Measurements from ENCODE around the gene LRRK1.

LRRK1 gene

DNA sequence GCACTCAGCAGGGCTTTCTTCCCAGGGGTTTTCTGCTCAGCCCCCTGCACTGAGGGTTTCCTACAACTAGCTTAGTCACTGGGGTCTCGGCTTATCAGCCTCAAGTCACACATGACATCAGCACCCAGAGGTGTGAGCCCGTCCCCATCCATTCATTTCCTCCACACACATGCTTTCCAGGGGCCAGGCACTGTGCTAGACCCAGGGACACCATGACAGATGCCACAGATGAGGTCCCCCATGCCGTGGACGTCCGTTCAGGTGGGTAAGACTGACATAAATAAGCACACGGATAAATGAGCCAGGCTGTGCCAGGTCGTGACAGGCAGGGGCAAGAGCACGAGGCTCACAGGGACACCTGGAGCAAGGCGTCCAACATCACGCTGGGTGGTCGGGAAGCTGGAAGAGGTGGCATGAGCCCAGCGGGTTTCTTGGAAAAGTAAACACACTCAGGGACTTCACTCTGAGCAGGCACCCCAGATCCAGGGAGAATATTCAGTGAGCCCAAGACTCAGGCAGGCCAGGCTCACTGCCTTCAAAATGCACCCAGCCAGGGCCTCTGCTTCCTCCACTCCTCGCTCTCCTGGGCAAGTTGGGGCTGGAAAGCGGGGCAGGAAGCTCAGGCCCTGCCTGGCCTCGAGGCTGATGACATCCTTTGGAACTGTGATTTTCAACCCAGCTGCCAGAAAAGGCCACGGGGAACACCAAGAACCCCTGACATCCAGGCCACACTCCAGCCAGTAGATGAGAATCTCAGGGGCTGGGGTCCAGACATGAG is 193.4 kb downstream of the LRRK1 start:
- no peak for DNase-seq (ENCODE audit: low spot score)

- no peak for DNase-seq (ENCODE audit: low spot score)
Measured at GRCh38 chr15:101113114-101114005, 194.2 kb downstream of the LRRK1 start.

DNA sequence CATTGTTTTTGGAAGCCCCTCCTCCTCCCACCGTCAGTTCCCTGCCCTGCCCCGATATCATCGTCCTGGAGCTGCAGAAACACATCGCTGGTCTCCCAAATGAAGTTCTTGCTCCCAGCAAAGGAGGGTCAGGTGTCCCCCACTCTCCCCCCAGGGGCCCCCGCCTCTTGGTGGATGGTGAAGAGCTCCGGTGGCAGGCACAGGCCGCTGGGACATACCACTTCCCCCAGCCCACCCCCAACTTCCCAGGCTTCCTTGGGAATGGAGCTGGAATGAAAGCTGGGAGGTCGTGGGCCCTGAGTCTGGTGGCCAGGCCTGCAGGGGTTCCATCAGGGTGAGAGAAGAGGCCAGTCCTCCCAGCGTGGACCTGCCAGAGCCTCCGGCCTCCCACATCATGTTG is 195.0 kb downstream of the LRRK1 start:
- no peak for DNase-seq (ENCODE audit: low spot score)

DNA sequence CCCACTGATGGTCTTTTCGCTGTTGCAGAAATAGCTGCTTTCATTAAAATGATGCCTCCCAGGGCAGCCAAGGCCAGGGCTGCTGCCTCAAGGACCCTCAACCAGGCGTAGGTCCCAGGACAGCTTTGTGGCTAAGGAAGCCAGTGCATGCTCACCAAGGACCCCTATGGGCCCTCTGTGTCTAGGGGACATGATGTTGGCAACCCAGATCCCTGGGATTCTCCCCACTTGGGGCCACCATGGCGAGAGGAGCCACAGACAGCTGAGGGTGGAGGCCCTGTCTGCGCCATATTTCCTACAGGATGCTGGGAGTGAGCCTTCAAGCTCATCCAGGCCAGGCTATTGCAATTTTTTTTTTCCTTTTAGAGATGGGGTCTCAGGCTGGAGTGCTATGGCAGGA is 195.5 kb downstream of the LRRK1 start:
- DNase-seq (ENCODE audit: low spot score), result no peak

GRCh38 chr15:101115393-101115785 is 196.2 kb downstream of the LRRK1 start:
- no peak for DNase-seq (ENCODE audit: low spot score)

- DNase-seq (ENCODE audit: low spot score), result no peak
Measured at GRCh38 chr15:101115786-101116680, 196.9 kb downstream of the LRRK1 start.

GRCh38 chr15:101116681-101116976 is 197.5 kb downstream of the LRRK1 start:
- DNase-seq (ENCODE audit: low spot score), result no peak

DNA sequence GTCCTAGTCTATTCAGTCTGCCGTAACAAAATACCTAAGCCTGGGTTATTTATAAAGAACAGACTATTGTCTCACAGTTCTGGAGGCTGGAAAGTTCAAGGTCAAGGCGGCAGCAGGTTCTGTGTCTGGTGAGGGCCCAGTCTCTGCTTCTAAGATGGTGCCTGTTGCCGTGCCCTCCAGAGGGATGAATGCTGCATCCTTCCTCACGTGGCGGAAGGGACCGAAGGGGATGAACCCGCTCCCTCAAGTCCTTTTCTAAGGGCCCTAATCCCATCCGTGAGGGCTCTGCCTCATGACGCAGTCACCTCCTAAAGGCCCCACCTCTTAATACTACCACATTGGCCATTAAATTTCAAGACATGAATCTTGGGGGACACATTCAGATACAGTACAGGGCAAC is 199.0 kb downstream of the LRRK1 start:
- no peak for DNase-seq (ENCODE audit: low spot score)

DNA sequence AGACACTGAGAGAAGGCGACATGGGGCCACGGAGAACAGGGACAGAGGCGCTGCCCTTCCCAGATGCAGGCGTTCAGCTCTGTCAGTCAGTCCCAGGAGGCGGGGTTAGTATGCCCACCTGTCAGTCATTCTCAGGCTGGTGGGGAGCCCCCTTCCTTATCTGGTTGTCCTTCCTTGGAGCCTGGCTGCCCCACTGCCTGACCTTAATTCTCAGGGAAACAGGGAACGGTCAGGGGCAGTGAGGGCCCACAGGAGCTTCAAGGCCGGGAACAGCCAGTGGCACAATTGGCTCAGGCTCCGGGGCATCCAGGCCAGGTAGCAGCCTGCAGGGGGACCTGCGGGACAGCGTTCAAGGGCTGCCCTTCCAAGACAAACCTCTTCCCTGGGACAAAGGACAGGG is 199.5 kb downstream of the LRRK1 start:
- no peak for DNase-seq (ENCODE audit: low spot score)

GRCh38 chr15:101119181-101119580 is 200.0 kb downstream of the LRRK1 start:
- no peak for DNase-seq (ENCODE audit: low spot score)

Data from hematopoietic multipotent progenitor cell treated with erythropoietin and hydrocortisone succinate and interleukin-3 and kit ligand, for 17 days (in vitro differentiated cells).